Ovary (tissue), 10 donors: ENCODE results near the gene ZDHHC23. TPM values are rescaled to one million over a fixed set of nuclear protein-coding genes. Genes with fewer than 3 reads are reported as not detected.
A peak's percentile ranks its signal among the peaks of the same experiment; 100 is the strongest.

Source experiments
- DNase-seq, 5 donors: peaks; one replicate each; pipeline ENCODE4 v3.0.0-alpha.2; 2019 to 2020
- H3K27ac ChIP-seq, 2 donors: fragments of 200-600 bp; one replicate each; pipeline versions ENCODE4 v1.5.1 to v1.8.0; 2019 to 2022
- H3K27me3 ChIP-seq: fragments of 200-600 bp; one replicate; pipeline ENCODE4 v1.8.0; 2022
- H3K36me3 ChIP-seq: fragments of 200-600 bp; sonication (generic); one replicate; pipeline ENCODE4 v1.5.1; 2019
- H3K4me1 ChIP-seq: one replicate; pipeline ENCODE4 v1.8.1; 2013; ENCODE audit warnings: mild to moderate bottlenecking, moderate library complexity; ENCODE audit not compliant: insufficient read depth
- H3K4me3 ChIP-seq: fragments of 200-600 bp; sonication (generic); one replicate; pipeline ENCODE4 v1.5.1; 2017
- H3K9me3 ChIP-seq, 2 donors: fragments of 200-600 bp in 1 of 2; sonication (generic) in 1 of 2; one replicate each; pipeline versions ENCODE4 v1.5.1 to v1.8.1; 2013 to 2019; ENCODE audit warnings: mild to moderate bottlenecking in 1 of 2, moderate library complexity in 1 of 2
- CTCF ChIP-seq, 3 donors: fragments of 450-650 bp in 2 of 3; fragments of 200-600 bp in 1 of 3; IDR thresholded peaks; one replicate each; pipeline versions ENCODE4 v1.5.1 to v1.8.0; 2016 to 2022; ENCODE audit warnings: antibody characterized with exemption in 3 of 3, mild to moderate bottlenecking in 1 of 3
- EP300 ChIP-seq: sonication (generic); formaldehyde crosslinking; IDR thresholded peaks from one replicate; pipeline ENCODE4 v1.6.1; 2017; ENCODE audit warnings: antibody characterized with exemption
- POLR2A ChIP-seq: fragments of 450-650 bp; IDR thresholded peaks from one replicate; pipeline ENCODE4 v1.6.1; 2017; ENCODE audit warnings: antibody characterized with exemption, mild to moderate bottlenecking, moderate library complexity
- WGBS, 3 donors: extraction: QIAGEN DNeasy Blood & Tissue Kit in 1 of 3; methylation state at CpG; one replicate each; pipeline versions ENCODE4 v1.1.5 to v1.1.7; 2013 to 2017; 5-methylcytosine and 5-hydroxymethylcytosine counted together
- intact Hi-C, 4 donors: fragments of 100-400 bp; cut with DNase I; formaldehyde crosslinking; loops; one replicate each; pipeline versions ENCODE4 v1.11.0 to v1.15.1; 2022 to 2023
- long read RNA-seq, 3 donors: library from polyadenylated mRNA in 2 of 3; unstranded in 2 of 3; transcript quantifications; one replicate each; pipeline ENCODE4 v2.0.0 and lab custom pipeline, GENCODE V29; 2021 to 2026
- polyA plus RNA-seq, 2 donors: library from polyadenylated mRNA; stranded (reverse); fragments of 200-250 nt in 1 of 2; fragments of 350-450 nt in 1 of 2; fragmentation: Illumina TruSeq in 1 of 2; extraction: RNeasy Lipid Tissue Mini Kit (QIAGEN cat#74804) in 1 of 2; gene quantifications; one replicate each; pipeline ENCODE4 v1.2.3, GENCODE V29; 2013 to 2014
- total RNA-seq, 7 donors: library from RNA; depleted of rRNA in 2 of 7; stranded (reverse); fragments of >200 nt in 2 of 7; fragmentation: NEBNext Ultra II Directional in 3 of 7; extraction: Animal tissue kit (Norgen Biotek cat#: 25700) in 3 of 7; gene quantifications; one replicate each; pipeline versions ENCODE4 v1.1.0 to v1.2.4, GENCODE V29; 2016 to 2023
- donor health status: DM: no; HTN: no; CAD: no; lungs with moderate emphysema.
- donor health status: DM: no; HTN: no; CAD: no.
- donor health status: Bipolar disorder and iron deficiency.
- donor health status: DM: yes; HTN: yes; CAD: no.
- donor health status: DM: no; HTN: no; CAD: no.
- donor health status: DM: yes; HTN: yes; CAD: no.

The ZDHHC23 gene
- 1 to 10 TPM; 1.4 to 6.7 (median 3.0) TPM for total RNA-seq
- polyA plus RNA-seq: 1 to 10 TPM in 1 of 2 donors, under 1 TPM in 1; 0.80 to 2.9 TPM
- long read RNA-seq, donor 1, partial matches to known transcripts: 0 of 3 reads
- long read RNA-seq, donor 1, other reads (novel, unspliced or antisense): 3 of 3 reads
- long read RNA-seq, donor 2: 0 reads
- long read RNA-seq, donor 3, partial matches to known transcripts: 2 of 4 reads
- long read RNA-seq, donor 3, other reads (novel, unspliced or antisense): 2 of 4 reads

- TF ChIP-seq CTCF (IDR thresholded peaks at IDR 0.05): no peak
- TF ChIP-seq EP300: no peak
- intact Hi-C loops: no loop called here
- Histone ChIP-seq H3K9me3 (no peaks in the 10 kb centered on the region), H3K27ac (peak within 1 kb of the TSS in 1 of 2 donors; percentile 27), H3K36me3 (no peaks in the 10 kb centered on the region), H3K27me3 (no peaks in the 10 kb centered on the region), H3K4me3 (peak within 1 kb of the TSS; percentile 66), H3K4me1 (no peaks in the 10 kb centered on the region)
- WGBS, 3 donors: 0 to 1% (median 1%) methylated on average over 12 to 74 of the region's 80 CpGs
- DNase-seq: peak; percentile 67 to 80 (median 73)
Measured at GRCh38 chr3:113947372-113948014, at the start of gene ZDHHC23. Gene ZDHHC23, plus strand, starts transcription at chr3:113948013. Its CDS starts 790 bp downstream, at chr3:113948803.

- H3K27ac ChIP-seq: no peak overlapping the region
- no peaks in the 10 kb centered on the region for H3K9me3 ChIP-seq
- WGBS, 3 donors: 70 to 84% (median 76%) methylated on average over 2 of the region's 2 CpGs
- H3K36me3 ChIP-seq: no peaks in the 10 kb centered on the region
- H3K4me3 ChIP-seq: no peak overlapping the region
- no peak for TF ChIP-seq EP300
- no peak for TF ChIP-seq POLR2A
- no peaks in the 10 kb centered on the region for H3K4me1 ChIP-seq
- intact Hi-C loops: no loop called here
- H3K27me3 ChIP-seq: no peaks in the 10 kb centered on the region
- DNase-seq: no peak
Measured at GRCh38 chr3:113898892-113899291, 48.9 kb upstream of the ZDHHC23 start.

- Histone ChIP-seq H3K4me3 (no peak overlapping the region), H3K27ac (no peak overlapping the region), H3K27me3 (no peaks in the 10 kb centered on the region), H3K4me1 (no peaks in the 10 kb centered on the region), H3K36me3 (no peaks in the 10 kb centered on the region), H3K9me3 (no peaks in the 10 kb centered on the region)
- intact Hi-C loops: no loop called here
- WGBS, 3 donors: 82 to 88% (median 86%) methylated on average over 4 of the region's 4 CpGs
- TF ChIP-seq CTCF (IDR thresholded peaks at IDR 0.05) (no peak), POLR2A (no peak), EP300 (no peak)
- no peak for DNase-seq
Measured at GRCh38 chr3:113906568-113907140, 41.2 kb upstream of the ZDHHC23 start.

GRCh38 chr3:113908133-113908532 is 39.7 kb upstream of the ZDHHC23 start:
- intact Hi-C loops: no loop called here
- no peaks in the 10 kb centered on the region for H3K4me1 ChIP-seq
- DNase-seq: no peak
- no peaks in the 10 kb centered on the region for H3K36me3 ChIP-seq
- no peak overlapping the region for H3K4me3 ChIP-seq
- H3K27me3 ChIP-seq: no peaks in the 10 kb centered on the region
- TF ChIP-seq EP300: no peak
- no peak for TF ChIP-seq POLR2A
- no peak for TF ChIP-seq CTCF (IDR thresholded peaks at IDR 0.05)
- H3K27ac ChIP-seq: no peak overlapping the region
- H3K9me3 ChIP-seq: no peaks in the 10 kb centered on the region

- WGBS, 3 donors: 56 to 75% (median 70%) methylated on average over 5 of the region's 5 CpGs
- Histone ChIP-seq H3K4me3 (no peak overlapping the region), H3K27ac (no peak overlapping the region), H3K9me3 (no peaks in the 10 kb centered on the region), H3K36me3 (no peaks in the 10 kb centered on the region), H3K4me1 (no peaks in the 10 kb centered on the region), H3K27me3 (no peaks in the 10 kb centered on the region)
- no peak for TF ChIP-seq POLR2A
- no peak for TF ChIP-seq EP300
- TF ChIP-seq CTCF (IDR thresholded peaks at IDR 0.05): no peak
- intact Hi-C loops: loop anchor here in 1 of 4 donors (10.0 kb wide), 1 partner anchor 76 kb away; the partner anchor contains the start of gene GRAMD1C
- no peak for DNase-seq
Measured at GRCh38 chr3:113910966-113911365, 36.8 kb upstream of the ZDHHC23 start.
